ENCODE results near the gene ZNF22. TPM values are rescaled to one million over a fixed set of nuclear protein-coding genes. Genes with fewer than 3 reads are reported as not detected.

The ZNF22 gene
- polyA plus RNA-seq, 6 donors from 2014 or later, result 52.9 to 73.2 (median 61.9) TPM

- Mint-ChIP-seq H3K4me1 (peaks cover 0 to 7% (median 6%) of the 10 kb centered on the region in 3 donors), H3K27me3 (no peaks in the 10 kb centered on the region), H3K4me3 (no peak overlapping the region), H3K9me3 (no peaks in the 10 kb centered on the region), H3K36me3 (no peaks in the 10 kb centered on the region), H3K27ac (peak overlapping the region in 1 of 6 donors; percentile 9)
- DNase-seq (no peak), ATAC-seq (ENCODE audit: low read depth in 2 of 2) (no peak)
These were observed 17.4 kb upstream of the ZNF22 start for GRCh38 chr10:44983066-44983894.

GRCh38 chr10:44983895-44984278, 16.8 kb upstream of the ZNF22 start:
- Mint-ChIP-seq H3K36me3 (no peaks in the 10 kb centered on the region), H3K27ac (no peak overlapping the region), H3K4me3 (no peak overlapping the region), H3K4me1 (peaks cover 0 to 2% (median under 1%) of the 10 kb centered on the region in 3 donors), H3K27me3 (no peaks in the 10 kb centered on the region), H3K9me3 (no peaks in the 10 kb centered on the region)
- DNase-seq (no peak), ATAC-seq (ENCODE audit: low read depth in 2 of 2) (no peak)

GRCh38 chr10:44984671-44985101, 16.0 kb upstream of the ZNF22 start:
- no peaks in the 10 kb centered on the region for H3K36me3 Mint-ChIP-seq

GRCh38 chr10:44985175-44985681, 15.5 kb upstream of the ZNF22 start:
- Mint-ChIP-seq H3K27me3 (peaks cover 0 to 4% (median under 1%) of the 10 kb centered on the region in 3 donors), H3K36me3 (no peaks in the 10 kb centered on the region), H3K9me3 (no peaks in the 10 kb centered on the region), H3K4me3 (no peak overlapping the region), H3K27ac (peak overlapping the region in 1 of 6 donors; percentile 67), H3K4me1 (no peaks in the 10 kb centered on the region)
- DNase-seq (no peak), ATAC-seq (ENCODE audit: low read depth in 2 of 2) (no peak)

More at GRCh38 chr10:44984671-44985101, 16.0 kb upstream of the ZNF22 start:
- no peak overlapping the region for H3K4me3 Mint-ChIP-seq
- no peak for ATAC-seq (ENCODE audit: low read depth in 2 of 2)
- no peaks in the 10 kb centered on the region for H3K4me1 Mint-ChIP-seq
- no peaks in the 10 kb centered on the region for H3K9me3 Mint-ChIP-seq
- DNase-seq, result no peak
- no peaks in the 10 kb centered on the region for H3K27me3 Mint-ChIP-seq
- peak overlapping the region in 1 of 6 donors; percentile 15 for H3K27ac Mint-ChIP-seq

- H3K4me3 Mint-ChIP-seq, result no peak overlapping the region
- H3K9me3 Mint-ChIP-seq, result no peaks in the 10 kb centered on the region
- no peak overlapping the region for H3K27ac Mint-ChIP-seq
- no peaks in the 10 kb centered on the region for H3K36me3 Mint-ChIP-seq
- H3K27me3 Mint-ChIP-seq, result peaks cover 3 to 11% (median 4%) of the 10 kb centered on the region in 3 donors
- no peaks in the 10 kb centered on the region for H3K4me1 Mint-ChIP-seq
- no peak for DNase-seq
- no peak for ATAC-seq (ENCODE audit: low read depth in 2 of 2)
These were observed 14.5 kb upstream of the ZNF22 start for GRCh38 chr10:44986179-44986578.

GRCh38 chr10:44986670-44987069, 14.1 kb upstream of the ZNF22 start:
- Mint-ChIP-seq H3K36me3 (no peaks in the 10 kb centered on the region), H3K4me3 (no peak overlapping the region), H3K27me3 (peaks cover 3 to 14% (median 4%) of the 10 kb centered on the region in 3 donors), H3K4me1 (no peaks in the 10 kb centered on the region), H3K9me3 (no peaks in the 10 kb centered on the region), H3K27ac (no peak overlapping the region)
- DNase-seq, result no peak
- no peak for ATAC-seq (ENCODE audit: low read depth in 2 of 2)

- H3K4me1 Mint-ChIP-seq, result no peaks in the 10 kb centered on the region
- no peaks in the 10 kb centered on the region for H3K9me3 Mint-ChIP-seq
- no peaks in the 10 kb centered on the region for H3K36me3 Mint-ChIP-seq
- H3K27me3 Mint-ChIP-seq, result peaks cover 3 to 19% (median 12%) of the 10 kb centered on the region in 3 donors
- ATAC-seq (ENCODE audit: low read depth in 2 of 2) (no peak), DNase-seq (no peak)
- H3K4me3 Mint-ChIP-seq, result peak overlapping the region in 1 of 8 donors; percentile 35
- H3K27ac Mint-ChIP-seq, result peak overlapping the region in 1 of 6 donors; percentile 44
These were observed 11.7 kb upstream of the ZNF22 start for GRCh38 chr10:44988957-44989585.

GRCh38 chr10:44989597-44990301, 11.0 kb upstream of the ZNF22 start:
- H3K27me3 Mint-ChIP-seq, result peaks cover 3 to 19% (median 12%) of the 10 kb centered on the region in 3 donors
- DNase-seq, result no peak

GRCh38 chr10:44990302-44990655, 10.4 kb upstream of the ZNF22 start:
- DNase-seq (no peak), ATAC-seq (ENCODE audit: low read depth in 2 of 2) (no peak)
- no peaks in the 10 kb centered on the region for H3K36me3 Mint-ChIP-seq
- H3K27me3 Mint-ChIP-seq, result peaks cover 3 to 19% (median 12%) of the 10 kb centered on the region in 3 donors
- H3K4me1 Mint-ChIP-seq, result no peaks in the 10 kb centered on the region
- no peaks in the 10 kb centered on the region for H3K9me3 Mint-ChIP-seq
- H3K27ac Mint-ChIP-seq, result peak overlapping the region in 1 of 6 donors; percentile 54
- no peak overlapping the region for H3K4me3 Mint-ChIP-seq

More at GRCh38 chr10:44989597-44990301, 11.0 kb upstream of the ZNF22 start:
- no peaks in the 10 kb centered on the region for H3K9me3 Mint-ChIP-seq
- no peak overlapping the region for H3K27ac Mint-ChIP-seq
- H3K4me3 Mint-ChIP-seq, result peak overlapping the region in 1 of 8 donors; percentile 61
- no peak for ATAC-seq (ENCODE audit: low read depth in 2 of 2)
- H3K36me3 Mint-ChIP-seq, result no peaks in the 10 kb centered on the region
- H3K4me1 Mint-ChIP-seq, result no peaks in the 10 kb centered on the region

- Mint-ChIP-seq H3K27ac (no peak overlapping the region), H3K4me3 (no peak overlapping the region), H3K27me3 (peaks cover 3 to 19% (median 12%) of the 10 kb centered on the region in 3 donors), H3K9me3 (no peaks in the 10 kb centered on the region), H3K4me1 (peaks cover 0 to 2% (median 0%) of the 10 kb centered on the region in 3 donors), H3K36me3 (no peaks in the 10 kb centered on the region)
- DNase-seq, result no peak
- no peak for ATAC-seq (ENCODE audit: low read depth in 2 of 2)
These were observed 9.8 kb upstream of the ZNF22 start for GRCh38 chr10:44990965-44991364.

- Mint-ChIP-seq H3K36me3 (no peaks in the 10 kb centered on the region), H3K27ac (no peak overlapping the region), H3K4me3 (no peak overlapping the region), H3K9me3 (no peaks in the 10 kb centered on the region), H3K4me1 (peaks cover 0 to 7% (median 0%) of the 10 kb centered on the region in 3 donors), H3K27me3 (peaks cover 3 to 19% (median 12%) of the 10 kb centered on the region in 3 donors)
- ATAC-seq (ENCODE audit: low read depth in 2 of 2) (no peak), DNase-seq (no peak)
These were observed 9.2 kb upstream of the ZNF22 start for GRCh38 chr10:44991571-44991970.

- no peaks in the 10 kb centered on the region for H3K36me3 Mint-ChIP-seq
- H3K9me3 Mint-ChIP-seq, result no peaks in the 10 kb centered on the region
- no peak overlapping the region for H3K4me3 Mint-ChIP-seq
- H3K27me3 Mint-ChIP-seq, result peaks cover 3 to 19% (median 12%) of the 10 kb centered on the region in 3 donors
- H3K27ac Mint-ChIP-seq, result no peak overlapping the region
- no peak for DNase-seq
- H3K4me1 Mint-ChIP-seq, result peaks cover 0 to 7% (median 0%) of the 10 kb centered on the region in 3 donors
- ATAC-seq (ENCODE audit: low read depth in 2 of 2), result no peak
These were observed 8.5 kb upstream of the ZNF22 start for GRCh38 chr10:44992070-44992731.

GRCh38 chr10:44992732-44993225, 7.9 kb upstream of the ZNF22 start:
- no peak overlapping the region for H3K4me3 Mint-ChIP-seq
- no peaks in the 10 kb centered on the region for H3K36me3 Mint-ChIP-seq
- H3K9me3 Mint-ChIP-seq, result no peaks in the 10 kb centered on the region
- H3K4me1 Mint-ChIP-seq, result peaks cover 0 to 7% (median 0%) of the 10 kb centered on the region in 3 donors
- ATAC-seq (ENCODE audit: low read depth in 2 of 2) (no peak), DNase-seq (no peak)
- no peak overlapping the region for H3K27ac Mint-ChIP-seq
- peaks cover 3 to 19% (median 12%) of the 10 kb centered on the region in 3 donors for H3K27me3 Mint-ChIP-seq
